Measurements from ENCODE around the gene GNB1. TPM values are rescaled to one million over a fixed set of nuclear protein-coding genes. Genes with fewer than 3 reads are reported as not detected.

GNB1 gene
- total RNA-seq, 1 donor from 2014 or later = 159 TPM

DNA sequence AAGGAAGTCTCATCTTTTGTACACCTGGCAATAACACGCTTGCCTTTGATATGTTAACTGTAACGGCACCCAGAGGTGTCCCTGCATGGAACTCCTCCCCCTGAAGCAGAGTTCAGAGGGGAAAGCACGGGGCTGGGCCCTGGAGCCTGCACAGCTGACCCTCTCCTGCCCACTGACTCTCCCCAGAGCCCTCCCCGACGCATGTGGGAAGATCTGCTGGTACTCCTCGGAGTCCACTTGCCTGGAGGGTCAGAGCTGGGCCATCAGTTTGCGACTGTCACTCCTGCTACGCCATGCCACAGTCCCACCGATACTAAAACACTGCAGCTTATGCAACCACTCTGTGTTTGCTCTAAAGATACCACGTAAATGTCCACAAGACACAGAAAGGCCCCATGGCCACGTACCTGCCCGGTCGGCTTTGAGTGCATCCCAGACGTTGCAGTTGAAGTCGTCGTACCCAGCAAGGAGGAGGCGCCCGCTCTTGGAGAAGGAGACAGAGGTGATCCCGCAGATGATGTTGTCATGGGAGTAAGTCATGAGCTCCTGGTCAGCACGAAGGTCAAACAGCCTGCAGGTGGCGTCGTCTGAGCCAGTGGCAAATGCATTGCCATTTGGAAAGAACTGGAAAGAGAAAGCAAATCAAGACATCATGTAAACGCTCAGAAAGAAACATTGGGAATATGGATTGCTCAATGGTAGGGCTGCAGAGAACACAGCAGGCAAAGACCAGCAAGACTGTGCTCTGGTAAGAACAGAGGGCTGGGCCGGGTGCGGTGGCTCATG lies 102.0 kb downstream of the GNB1 start:
- TF ChIP-seq, protein P1, sequence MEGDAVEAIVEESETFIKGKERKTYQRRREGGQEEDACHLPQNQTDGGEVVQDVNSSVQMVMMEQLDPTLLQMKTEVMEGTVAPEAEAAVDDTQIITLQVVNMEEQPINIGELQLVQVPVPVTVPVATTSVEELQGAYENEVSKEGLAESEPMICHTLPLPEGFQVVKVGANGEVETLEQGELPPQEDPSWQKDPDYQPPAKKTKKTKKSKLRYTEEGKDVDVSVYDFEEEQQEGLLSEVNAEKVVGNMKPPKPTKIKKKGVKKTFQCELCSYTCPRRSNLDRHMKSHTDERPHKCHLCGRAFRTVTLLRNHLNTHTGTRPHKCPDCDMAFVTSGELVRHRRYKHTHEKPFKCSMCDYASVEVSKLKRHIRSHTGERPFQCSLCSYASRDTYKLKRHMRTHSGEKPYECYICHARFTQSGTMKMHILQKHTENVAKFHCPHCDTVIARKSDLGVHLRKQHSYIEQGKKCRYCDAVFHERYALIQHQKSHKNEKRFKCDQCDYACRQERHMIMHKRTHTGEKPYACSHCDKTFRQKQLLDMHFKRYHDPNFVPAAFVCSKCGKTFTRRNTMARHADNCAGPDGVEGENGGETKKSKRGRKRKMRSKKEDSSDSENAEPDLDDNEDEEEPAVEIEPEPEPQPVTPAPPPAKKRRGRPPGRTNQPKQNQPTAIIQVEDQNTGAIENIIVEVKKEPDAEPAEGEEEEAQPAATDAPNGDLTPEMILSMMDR (IDR thresholded peaks at IDR 0.05) = no peak
- TF ChIP-seq POLR2AphosphoS5 (IDR thresholded peaks at IDR 0.05; ENCODE audit: insufficient read depth in 1 of 2, low read depth in 1 of 2) (no peak), POLR2A (IDR thresholded peaks at IDR 0.05) (no peak)
- intact Hi-C loops (cut with DNase I) = no loop called here
- H3K9me3 ChIP-seq = no peaks in the 10 kb centered on the region
- no peak overlapping the region for H3K4me3 ChIP-seq
- H3K27me3 ChIP-seq = no peaks in the 10 kb centered on the region
- H3K4me1 ChIP-seq = no peaks in the 10 kb centered on the region
- no peak overlapping the region for H3K27ac ChIP-seq
- H3K36me3 ChIP-seq = peaks cover 4 to 83% of the 10 kb centered on the region in 2 donors
- DNase-seq (ENCODE audit: extremely low spot score in 2 of 2) = no peak

DNA sequence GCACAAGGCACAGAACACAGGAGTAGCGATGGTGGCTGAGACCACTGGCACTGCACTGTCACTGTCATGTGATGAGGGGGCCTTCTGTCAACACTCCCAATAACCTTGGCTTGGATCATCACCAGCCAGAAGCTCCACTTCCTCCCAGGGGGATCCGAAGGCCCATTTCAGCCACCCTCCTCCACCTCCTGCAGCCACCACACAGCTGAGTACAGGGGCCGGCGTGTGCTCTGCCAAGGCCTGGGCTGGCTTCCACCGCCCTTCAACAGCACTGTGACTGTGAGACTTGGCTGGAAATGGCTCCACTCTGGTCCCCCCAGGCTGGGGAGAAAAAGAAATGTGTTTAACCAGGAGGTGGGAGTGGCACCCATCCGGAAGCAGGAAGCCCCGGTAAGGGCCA lies 102.8 kb downstream of the GNB1 start:
- Histone ChIP-seq H3K36me3 (peaks cover 4 to 83% of the 10 kb centered on the region in 2 donors), H3K4me3 (no peak overlapping the region), H3K27me3 (no peaks in the 10 kb centered on the region), H3K4me1 (peaks cover 4% of the 10 kb centered on the region), H3K27ac (no peak overlapping the region), H3K9me3 (no peaks in the 10 kb centered on the region)
- intact Hi-C loops (cut with DNase I) = no loop called here
- TF ChIP-seq, protein P1 (IDR thresholded peaks at IDR 0.05) = no peak
- TF ChIP-seq POLR2A (IDR thresholded peaks at IDR 0.05) (no peak), POLR2AphosphoS5 (IDR thresholded peaks at IDR 0.05; ENCODE audit: insufficient read depth in 1 of 2, low read depth in 1 of 2) (no peak)
- no peak for DNase-seq (ENCODE audit: extremely low spot score in 2 of 2)

DNA sequence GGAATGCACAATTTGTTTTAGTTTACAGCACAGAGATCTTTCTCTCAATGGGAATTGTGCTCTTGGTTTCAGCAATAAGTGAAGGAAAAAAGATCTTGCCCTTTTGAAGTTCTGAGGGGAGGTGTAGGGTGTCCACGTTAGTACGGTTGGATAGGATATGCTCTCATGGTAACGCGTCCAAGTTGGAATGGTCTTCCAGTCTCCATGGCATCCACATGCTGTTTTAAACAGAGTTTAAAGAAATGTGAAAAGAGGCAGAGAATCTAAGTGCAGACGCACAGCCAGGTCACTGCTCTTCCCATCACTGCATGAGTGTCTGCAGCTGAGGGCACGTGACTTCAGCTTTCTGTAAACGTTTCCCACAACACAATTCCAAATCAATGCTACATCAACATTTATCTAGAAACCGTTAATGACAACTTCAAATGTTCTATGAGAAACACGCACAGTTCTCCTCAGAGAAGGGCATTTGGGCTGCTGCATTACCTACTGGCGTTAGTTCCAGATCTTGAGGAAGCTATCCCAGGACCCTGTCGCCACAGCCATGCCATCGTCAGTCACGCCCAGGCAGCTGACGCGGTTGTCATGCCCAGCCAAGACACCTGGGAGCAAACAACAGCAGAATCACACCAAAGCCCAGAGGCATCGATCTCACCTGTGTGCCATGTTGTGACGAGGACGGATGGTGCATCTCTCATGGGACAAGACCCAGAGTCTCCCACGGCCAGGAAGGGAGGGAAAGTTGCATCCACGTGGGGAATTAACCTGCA lies 103.9 kb downstream of the GNB1 start:
- H3K27me3 ChIP-seq = no peaks in the 10 kb centered on the region
- intact Hi-C loops (cut with DNase I) = no loop called here
- no peak overlapping the region for H3K27ac ChIP-seq
- no peak for DNase-seq (ENCODE audit: extremely low spot score in 2 of 2)
- peaks cover 16% of the 10 kb centered on the region for H3K4me1 ChIP-seq
- peaks cover 4 to 74% of the 10 kb centered on the region in 2 donors for H3K36me3 ChIP-seq
- H3K4me3 ChIP-seq = no peak overlapping the region
- TF ChIP-seq POLR2AphosphoS5 (IDR thresholded peaks at IDR 0.05; ENCODE audit: insufficient read depth in 1 of 2, low read depth in 1 of 2) (no peak), POLR2A (IDR thresholded peaks at IDR 0.05) (no peak)
- TF ChIP-seq, protein P1 (IDR thresholded peaks at IDR 0.05) = no peak
- no peaks in the 10 kb centered on the region for H3K9me3 ChIP-seq

DNA sequence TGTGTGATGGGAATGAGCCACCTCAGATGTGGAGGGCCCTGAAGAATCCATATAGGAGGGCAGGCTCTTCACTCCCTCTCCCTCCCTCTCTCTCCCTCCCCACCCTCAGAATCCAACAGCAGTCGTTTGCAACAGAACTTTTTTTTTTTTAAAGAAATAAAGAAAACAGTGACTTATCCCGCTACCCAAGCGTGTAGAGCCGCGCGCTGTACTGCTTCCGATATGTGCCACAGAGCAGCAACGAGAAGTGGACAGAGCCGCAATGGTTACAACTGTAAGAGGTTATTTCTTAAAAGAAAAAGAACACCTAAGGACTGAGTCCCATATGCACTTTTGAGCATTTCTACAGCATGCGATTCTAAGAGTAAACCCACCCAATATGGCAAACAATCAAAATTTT lies 105.2 kb downstream of the GNB1 start:
- Histone ChIP-seq H3K36me3 (peaks cover 4 to 62% of the 10 kb centered on the region in 2 donors), H3K9me3 (no peaks in the 10 kb centered on the region), H3K4me1 (peaks cover 28% of the 10 kb centered on the region), H3K27me3 (no peaks in the 10 kb centered on the region), H3K27ac (no peak overlapping the region), H3K4me3 (no peak overlapping the region)
- intact Hi-C loops (cut with DNase I) = no loop called here
- no peak for DNase-seq (ENCODE audit: extremely low spot score in 2 of 2)
- TF ChIP-seq POLR2A (IDR thresholded peaks at IDR 0.05) = no peak
- TF ChIP-seq, protein P1 (IDR thresholded peaks at IDR 0.05) = no peak
- TF ChIP-seq POLR2AphosphoS5 (IDR thresholded peaks at IDR 0.05; ENCODE audit: insufficient read depth in 1 of 2, low read depth in 1 of 2) = no peak

Data from vagina (tissue), 2 donors.